Activated CD4-positive, alpha-beta T cell treated with anti-CD3 and anti-CD28 coated beads, Interleukin-10, Interleukin-2, amounts not matched to agents 100 ng/mL and 50 ng/mL, durations not matched to agents 16 hours and 8 hours (primary cell): Measurements from ENCODE around the gene MSRB3.
"Not testable (repeated sequence)": the region's sequence is repeated elsewhere in the genome, so short reads cannot be mapped to it uniquely, and the experiment has no call there.

ENCODE experiments used
- DNase-seq: peaks from one replicate; pipeline ENCODE4 v3.0.0-alpha.2; 2020

MSRB3 gene

GRCh38 chr12:65407388-65408149, 129.1 kb downstream of the MSRB3 start:
- DNase-seq: no peak

- no peak for DNase-seq
These were observed 130.0 kb downstream of the MSRB3 start for GRCh38 chr12:65408441-65408840.

- no peak for DNase-seq
These were observed 131.2 kb downstream of the MSRB3 start for GRCh38 chr12:65409726-65410125.

- DNase-seq: no peak
These were observed 132.7 kb downstream of the MSRB3 start for GRCh38 chr12:65411171-65411570.

- DNase-seq: no peak
These were observed 136.0 kb downstream of the MSRB3 start for GRCh38 chr12:65414526-65414925.

GRCh38 chr12:65415826-65416225, 137.3 kb downstream of the MSRB3 start:
- DNase-seq: no peak

- no peak for DNase-seq
These were observed 141.0 kb downstream of the MSRB3 start for GRCh38 chr12:65419284-65420072.

GRCh38 chr12:65420941-65421340, 142.5 kb downstream of the MSRB3 start:
- DNase-seq: no peak

- DNase-seq: no peak
These were observed 149.2 kb downstream of the MSRB3 start for GRCh38 chr12:65427646-65428045.

GRCh38 chr12:65430006-65430405, 151.5 kb downstream of the MSRB3 start:
- no peak for DNase-seq

- DNase-seq: no peak
These were observed 152.3 kb downstream of the MSRB3 start for GRCh38 chr12:65430571-65431306.

- no peak for DNase-seq
These were observed 153.6 kb downstream of the MSRB3 start for GRCh38 chr12:65432114-65432513.

GRCh38 chr12:65432651-65433050, 154.2 kb downstream of the MSRB3 start:
- DNase-seq: no peak

- DNase-seq: no peak
These were observed 156.3 kb downstream of the MSRB3 start for GRCh38 chr12:65434737-65435136.

- DNase-seq: no peak
These were observed 164.6 kb downstream of the MSRB3 start for GRCh38 chr12:65443038-65443437.

- no peak for DNase-seq
These were observed 166.5 kb downstream of the MSRB3 start for GRCh38 chr12:65444996-65445395.

- DNase-seq: no peak
These were observed 168.4 kb downstream of the MSRB3 start for GRCh38 chr12:65446901-65447300.

GRCh38 chr12:65449400-65449799, 170.9 kb downstream of the MSRB3 start:
- no peak for DNase-seq

GRCh38 chr12:65450625-65451024, 172.1 kb downstream of the MSRB3 start:
- no peak for DNase-seq

GRCh38 chr12:65454115-65454787, 175.8 kb downstream of the MSRB3 start:
- no peak for DNase-seq

- not testable (repeated sequence) for DNase-seq
These were observed 178.9 kb downstream of the MSRB3 start for GRCh38 chr12:65457341-65457740.

- no peak for DNase-seq
These were observed 180.2 kb downstream of the MSRB3 start for GRCh38 chr12:65458718-65459117.

GRCh38 chr12:65459545-65459944, 181.1 kb downstream of the MSRB3 start:
- DNase-seq: no peak
